Left ventricle myocardium superior (tissue), 1 donor: ENCODE data around the gene DNAH10. TPM values are rescaled to one million over a fixed set of nuclear protein-coding genes. Genes with fewer than 3 reads are reported as not detected.

Experiments
- ATAC-seq: fragments of 200-7000 bp; cut with Tn5 transposase; one replicate; pipeline ENCODE4 v1.9.1; 2020; ENCODE audit warnings: mild to moderate bottlenecking, moderate library complexity
- DNase-seq: peaks from one replicate; pipeline ENCODE4 v3.0.0-alpha.2; 2020
- intact Hi-C: fragments of 100-400 bp; cut with micrococcal nuclease; formaldehyde crosslinking; loops from one replicate; pipeline ENCODE4 v1.11.0; 2022
- total RNA-seq: library from RNA; stranded (reverse); fragmentation: NEBNext Ultra II Directional; extraction: Animal tissue kit (Norgen Biotek cat#: 25700); gene quantifications from one replicate; pipeline ENCODE4 v1.2.1, GENCODE V29; 2021
- donor health status: DM: no; HTN: yes; CAD: no; lungs with severe emphysema.

DNAH10 gene
- total RNA-seq, 1 donor from 2014 or later, result 0.25 TPM

DNA sequence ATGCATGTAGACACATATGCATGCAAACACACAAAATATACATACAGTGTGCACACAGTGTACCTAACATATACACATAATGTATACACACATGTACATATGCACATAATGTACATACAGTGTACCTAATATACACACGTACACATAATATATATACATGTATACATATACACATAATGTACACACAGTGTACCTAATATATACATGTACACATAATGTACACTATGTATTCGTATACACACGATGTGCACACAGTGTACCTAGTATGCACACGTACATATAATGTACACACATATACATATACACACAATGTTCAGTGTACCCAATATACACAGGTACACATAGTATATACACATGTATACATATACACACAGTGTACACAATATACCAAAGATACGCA is 70.0 kb downstream of the DNAH10 start:
- intact Hi-C loops, result no loop called here
- no peak for ATAC-seq
- DNase-seq, result no peak

DNA sequence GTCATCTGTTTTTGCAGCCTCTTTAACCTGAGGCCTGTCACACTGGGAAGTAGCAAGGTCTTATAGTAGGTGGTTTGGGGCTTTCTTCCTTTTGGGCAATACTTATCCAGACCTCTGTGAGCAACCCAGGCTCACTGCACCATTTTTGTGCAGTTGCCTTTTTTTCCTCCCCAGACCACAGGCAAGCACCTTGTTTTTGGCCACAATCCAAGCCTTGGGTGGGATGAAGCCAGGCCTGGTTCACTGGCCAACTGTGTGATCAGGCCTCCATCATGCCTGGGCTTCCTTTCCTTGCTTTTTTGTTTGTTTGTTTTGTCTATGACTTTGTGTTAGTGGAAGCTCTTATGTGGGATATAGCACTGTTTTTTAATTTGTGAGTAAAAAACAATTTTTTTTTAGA is 71.7 kb downstream of the DNAH10 start:
- intact Hi-C loops, result no loop called here
- ATAC-seq, result no peak
- no peak for DNase-seq

DNA sequence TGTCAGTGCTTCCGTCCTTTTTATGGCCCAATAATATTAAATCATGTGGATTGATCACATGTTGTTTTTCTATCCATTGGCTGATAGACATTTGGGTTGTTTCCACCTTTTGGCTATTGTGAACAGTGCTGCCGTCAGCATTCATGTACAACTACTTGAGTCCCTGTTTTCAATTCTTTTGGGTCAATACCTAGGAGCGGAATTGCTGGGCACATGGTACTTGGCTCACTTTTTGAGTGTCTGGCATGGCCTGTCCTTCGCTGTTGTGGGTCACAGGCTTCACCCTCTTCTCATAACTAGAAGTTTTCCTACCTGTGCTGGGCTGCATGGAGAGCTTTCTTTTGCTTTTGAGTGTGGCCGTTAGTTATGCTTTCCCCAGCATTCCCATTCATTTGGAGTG is 72.7 kb downstream of the DNAH10 start:
- intact Hi-C loops, result no loop called here
- DNase-seq (no peak), ATAC-seq (no peak)

DNA sequence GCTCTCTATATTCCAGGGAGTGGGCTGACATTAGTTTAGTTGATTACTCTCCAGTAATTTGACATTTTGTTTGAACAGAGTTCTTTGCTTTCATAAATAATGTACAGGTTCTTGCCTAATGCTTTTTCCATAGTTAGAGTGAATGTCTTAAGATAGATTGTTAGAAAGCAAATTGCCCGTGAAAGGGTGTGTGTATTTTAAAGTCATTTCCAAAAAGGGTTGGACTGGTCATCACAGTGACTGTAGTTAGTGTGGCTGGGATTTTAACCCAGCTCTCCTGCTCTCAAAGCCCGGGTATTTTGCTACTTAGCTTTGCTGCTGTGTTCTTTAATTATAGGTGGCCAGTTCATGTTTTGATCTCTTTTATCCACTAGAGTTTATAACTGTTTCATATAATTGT is 74.2 kb downstream of the DNAH10 start:
- ATAC-seq, result no peak
- intact Hi-C loops, result no loop called here
- DNase-seq, result no peak

DNA sequence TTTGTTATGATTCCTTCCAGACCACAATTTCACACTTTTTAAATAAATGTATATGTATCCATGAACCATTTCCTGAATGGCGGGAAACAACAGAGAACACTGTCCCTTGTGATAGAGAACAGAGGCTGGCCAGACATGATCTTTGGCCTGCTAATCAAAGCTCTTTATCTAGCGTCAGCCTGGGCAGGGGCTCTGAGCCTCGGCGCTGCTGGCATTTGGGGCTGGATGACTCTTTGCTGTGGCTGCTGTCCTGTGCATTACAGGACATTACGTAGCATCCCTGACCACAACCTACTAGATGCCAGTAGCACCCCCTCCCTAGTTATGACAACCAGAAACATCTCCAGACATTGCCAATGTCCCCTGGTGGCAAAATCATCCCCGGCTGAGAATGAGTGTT is 77.7 kb downstream of the DNAH10 start:
- intact Hi-C loops, result no loop called here
- DNase-seq (no peak), ATAC-seq (no peak)

DNA sequence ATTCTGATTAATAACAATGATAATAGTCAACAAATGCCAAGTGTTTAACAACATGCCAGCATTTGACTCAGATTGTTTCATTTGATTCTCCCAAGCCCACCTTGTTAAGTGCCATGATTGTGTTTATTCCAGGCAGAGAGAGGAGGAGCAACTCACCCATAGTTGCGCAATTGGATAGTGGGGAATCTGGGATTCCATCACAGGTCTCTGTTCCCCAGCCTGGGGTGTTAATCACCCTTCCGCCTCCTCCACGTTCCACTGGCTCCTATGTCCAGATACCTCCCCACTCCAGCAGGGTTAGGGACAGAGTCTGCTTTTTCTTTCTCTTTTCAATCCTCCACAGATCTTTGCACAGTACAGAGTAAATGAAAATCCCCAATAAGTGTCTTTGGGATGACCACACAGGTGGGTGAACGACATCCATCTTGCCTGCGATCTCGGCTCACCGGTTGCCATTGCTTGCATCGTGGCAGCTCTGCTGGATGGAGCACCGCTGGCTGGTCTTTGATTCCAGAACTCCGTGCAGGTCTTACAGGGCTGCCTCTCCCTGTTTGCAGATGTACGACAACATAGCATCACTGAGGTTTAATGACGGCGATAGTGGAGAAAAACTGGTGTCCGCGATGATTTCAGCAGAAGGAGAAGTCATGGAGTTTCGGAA is 78.8 kb downstream of the DNAH10 start:
- no peak for ATAC-seq
- intact Hi-C loops, result no loop called here
- no peak for DNase-seq

DNA sequence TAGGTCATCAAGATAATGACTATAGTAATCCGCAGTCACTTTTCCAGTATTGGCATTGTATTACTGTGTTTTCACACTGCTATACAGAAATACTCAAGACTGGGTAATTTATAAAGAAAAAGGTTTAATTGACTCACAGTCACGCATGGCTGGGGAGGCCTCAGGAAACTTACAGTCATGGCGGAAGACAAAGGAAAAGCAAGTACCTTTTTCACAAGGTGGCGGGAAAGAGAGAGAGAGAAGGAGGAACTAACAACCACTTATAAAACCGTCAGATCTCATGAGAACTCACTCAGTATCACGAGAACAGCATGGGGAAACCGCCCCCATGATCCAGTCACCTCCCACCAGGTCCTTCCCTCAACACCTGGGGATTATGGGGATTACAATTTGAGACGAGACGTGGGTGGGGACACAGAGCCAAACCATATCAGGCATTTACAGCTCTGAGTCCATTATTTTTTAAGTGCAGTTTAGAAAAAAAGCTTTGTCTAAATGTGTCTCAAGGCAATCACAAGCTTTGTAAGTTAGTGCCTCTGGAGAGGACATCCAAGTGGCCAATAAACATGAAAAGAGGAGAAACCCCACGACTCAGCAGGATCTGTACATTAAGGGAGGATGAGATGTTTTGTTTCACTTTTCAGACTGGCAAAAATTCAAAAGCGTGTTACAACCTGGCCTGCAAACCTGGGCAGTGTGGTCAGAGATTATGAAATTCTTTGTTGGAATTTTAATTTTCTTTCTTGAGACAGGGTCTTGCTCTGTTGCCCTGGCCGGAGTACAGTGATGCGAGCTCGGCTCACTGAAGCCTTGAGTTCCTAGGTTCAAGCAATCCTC is 82.0 kb downstream of the DNAH10 start:
- DNase-seq (no peak), ATAC-seq (no peak)
- intact Hi-C loops, result no loop called here

DNA sequence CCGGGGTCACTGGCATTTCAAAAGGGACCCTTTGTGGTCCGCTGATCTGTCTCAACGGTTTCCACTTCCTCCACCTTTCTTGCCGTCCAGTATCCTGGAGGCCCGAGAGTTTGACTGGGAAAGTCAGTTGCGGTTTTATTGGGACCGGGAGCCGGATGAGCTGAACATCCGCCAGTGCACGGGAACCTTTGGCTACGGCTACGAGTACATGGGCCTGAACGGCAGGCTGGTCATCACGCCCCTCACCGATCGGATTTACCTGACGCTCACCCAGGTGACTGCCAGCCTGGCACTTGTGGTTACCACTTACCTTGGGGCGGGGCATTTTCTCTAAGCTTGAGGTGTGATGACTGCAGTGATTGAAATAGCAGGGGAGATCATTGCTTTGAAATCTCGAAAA is 83.8 kb downstream of the DNAH10 start:
- ATAC-seq, result no peak
- DNase-seq, result no peak
- intact Hi-C loops, result no loop called here

DNA sequence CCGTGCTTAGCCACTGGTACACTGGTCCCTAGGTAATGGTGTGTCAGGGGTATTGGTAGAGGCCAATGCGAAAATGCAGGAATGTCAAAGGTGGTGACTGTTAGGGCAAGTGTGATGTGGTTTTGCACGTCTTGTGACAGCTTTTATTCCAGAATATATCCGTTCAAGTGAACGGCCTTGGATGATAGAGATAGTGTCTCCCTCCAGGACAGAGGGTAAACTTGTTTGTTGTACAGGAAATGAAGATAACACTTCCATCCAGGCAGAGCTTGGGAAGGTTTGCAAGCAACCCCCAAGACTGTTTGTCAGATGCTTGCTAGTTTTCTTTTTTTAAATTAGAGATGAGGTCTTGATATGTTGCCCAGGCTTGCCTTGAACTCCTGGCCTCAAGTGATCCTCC is 84.2 kb downstream of the DNAH10 start:
- intact Hi-C loops, result no loop called here
- DNase-seq (no peak), ATAC-seq (no peak)

DNA sequence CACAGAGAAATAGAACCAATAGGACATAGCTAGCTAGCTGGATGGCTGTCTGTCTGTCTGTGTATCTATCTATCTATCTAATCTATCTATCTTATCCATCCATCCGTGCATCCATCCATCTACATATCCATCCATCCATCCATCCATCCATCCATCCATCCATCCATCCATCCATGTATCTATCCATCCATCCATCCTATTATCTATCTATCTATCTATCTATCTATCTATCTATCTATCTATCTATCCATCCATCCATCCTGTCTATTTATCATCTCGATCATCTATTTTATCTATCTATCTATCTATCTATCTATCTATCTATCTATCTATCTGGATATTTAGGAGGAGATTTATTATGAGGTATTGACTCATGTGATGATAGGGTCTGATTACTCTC is 84.9 kb downstream of the DNAH10 start:
- no peak for DNase-seq
- intact Hi-C loops, result no loop called here
- ATAC-seq, result no peak

DNA sequence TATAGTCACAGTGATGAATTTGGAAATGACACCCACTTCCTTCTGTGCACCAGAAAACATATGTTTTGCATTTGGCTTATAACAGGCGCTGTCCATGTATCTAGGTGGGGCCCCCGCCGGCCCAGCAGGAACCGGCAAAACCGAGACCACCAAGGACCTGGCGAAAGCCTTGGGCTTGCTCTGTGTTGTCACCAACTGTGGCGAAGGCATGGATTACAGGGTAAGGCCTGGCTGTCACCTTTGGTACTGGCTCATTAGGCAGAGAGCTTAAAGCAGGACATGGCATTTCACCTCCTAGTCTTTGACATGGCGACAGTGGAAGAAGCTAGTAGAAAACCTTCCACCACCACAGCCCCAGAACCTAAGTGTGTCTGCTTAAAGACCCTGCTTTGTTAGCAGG is 85.8 kb downstream of the DNAH10 start:
- intact Hi-C loops, result no loop called here
- ATAC-seq (no peak), DNase-seq (no peak)

DNA sequence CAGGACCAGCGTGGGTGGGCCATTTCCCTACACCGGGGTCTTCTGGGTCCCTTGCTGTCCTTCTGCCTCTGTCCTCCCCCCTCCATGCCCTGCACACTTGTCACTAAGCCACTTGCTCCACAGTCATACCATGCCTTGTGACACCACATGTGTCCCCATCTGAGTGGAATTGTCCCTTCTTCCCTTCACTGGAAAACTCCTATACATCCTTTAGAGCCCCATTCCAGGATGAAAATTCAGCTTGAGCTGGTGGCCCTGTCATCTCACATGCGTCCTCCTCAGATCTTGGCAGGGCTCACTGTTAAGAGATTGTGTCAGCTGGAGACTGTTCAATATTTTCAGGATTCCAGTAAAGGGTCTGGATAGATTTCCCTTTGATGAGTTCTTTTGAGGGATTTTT is 87.4 kb downstream of the DNAH10 start:
- ATAC-seq, result no peak
- no peak for DNase-seq
- intact Hi-C loops, result no loop called here

DNA sequence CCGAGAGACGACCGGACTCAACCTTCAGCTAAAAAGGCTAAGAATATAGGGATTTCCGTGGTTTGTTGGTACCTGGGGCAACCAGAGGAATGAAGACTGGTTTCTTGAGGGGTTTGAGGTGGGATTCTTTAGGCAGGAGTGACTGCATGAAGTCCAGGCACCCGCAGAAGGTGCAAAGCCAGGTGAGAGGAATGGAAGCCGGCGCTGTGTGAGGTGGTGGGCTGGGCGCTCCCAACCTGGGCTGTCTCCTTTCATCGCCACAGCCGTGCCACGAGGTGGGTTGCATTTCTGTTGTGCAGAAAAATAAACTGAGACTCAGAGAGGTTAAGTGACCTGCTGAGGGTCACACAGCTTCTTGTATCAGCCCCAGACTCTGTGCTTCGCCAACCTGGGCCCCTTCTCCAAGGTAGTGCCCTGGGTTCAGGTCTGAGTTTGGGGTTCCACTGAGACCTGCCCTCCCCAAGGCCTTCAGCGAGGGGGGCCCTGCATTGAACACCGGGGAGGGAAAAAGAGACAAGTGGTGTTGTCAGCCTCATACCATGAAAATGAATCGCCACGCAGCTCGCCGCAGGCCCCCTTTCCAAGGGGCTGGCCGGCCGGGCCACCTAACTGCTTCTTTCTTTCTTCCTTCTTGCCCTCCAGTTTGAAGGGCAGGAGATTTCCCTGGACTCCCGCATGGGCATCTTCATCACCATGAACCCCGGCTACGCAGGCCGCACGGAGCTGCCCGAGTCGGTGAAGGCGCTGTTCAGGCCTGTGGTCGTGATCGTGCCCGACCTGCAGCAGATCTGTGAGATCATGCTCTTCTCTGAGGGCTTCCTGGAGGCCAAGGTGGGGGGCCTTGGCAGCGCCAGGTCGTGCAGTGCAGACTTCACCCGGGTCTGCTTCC is 88.4 kb downstream of the DNAH10 start:
- ATAC-seq, result no peak

DNA sequence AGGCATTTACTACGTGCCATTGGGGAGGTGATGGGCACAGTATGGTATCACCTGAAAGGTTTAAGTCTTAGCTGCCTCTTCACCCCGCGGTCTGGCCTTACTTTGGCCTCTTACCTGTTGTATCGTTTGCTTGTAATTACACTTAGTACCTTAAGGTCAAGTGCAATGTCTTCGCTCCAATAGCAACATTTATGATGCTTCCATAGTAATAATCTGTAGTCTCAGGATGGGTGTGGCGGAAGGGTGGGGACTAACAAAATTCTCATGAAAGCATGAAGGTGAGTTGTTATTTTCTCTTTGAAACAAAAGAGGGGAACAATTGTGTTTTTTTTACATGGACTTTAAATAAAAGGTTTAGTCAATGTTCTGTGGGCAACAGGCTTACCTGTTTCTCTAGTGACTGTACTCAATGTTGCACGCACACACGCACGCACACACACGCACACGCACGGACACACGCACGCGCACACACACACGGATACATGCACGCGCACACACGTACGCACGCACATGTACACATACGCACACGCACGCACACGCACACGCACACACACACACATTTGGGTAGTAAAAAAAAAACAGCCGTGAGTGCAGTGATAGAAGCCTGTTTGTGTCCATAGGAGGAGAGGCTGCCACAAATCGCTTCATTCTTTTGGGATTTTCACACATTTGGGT is 91.4 kb downstream of the DNAH10 start:
- DNase-seq (no peak), ATAC-seq (no peak)
- intact Hi-C loops, result no loop called here

More for the DNA sequence above, 88.4 kb downstream of the DNAH10 start:
- no peak for DNase-seq
- intact Hi-C loops, result no loop called here

DNA sequence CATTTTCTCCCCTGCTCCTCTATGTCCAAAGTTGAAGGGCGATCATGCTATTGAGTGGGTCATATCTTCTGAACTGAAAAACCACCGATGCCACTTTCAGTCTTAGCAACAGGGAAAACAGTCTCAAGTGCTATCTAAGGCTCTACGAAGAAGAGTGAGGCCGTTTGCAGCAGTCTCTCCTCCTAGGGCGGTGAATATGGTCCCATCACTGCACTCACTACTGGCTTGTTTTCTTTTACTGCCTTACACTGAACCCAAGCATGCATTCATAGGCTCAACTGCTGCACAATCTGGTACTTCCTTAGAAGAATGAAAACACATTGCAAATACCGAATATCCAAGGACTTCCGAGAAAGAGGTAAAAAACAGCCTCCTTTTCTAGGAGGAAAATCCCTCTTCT is 92.1 kb downstream of the DNAH10 start:
- intact Hi-C loops, result no loop called here
- no peak for DNase-seq
- no peak for ATAC-seq

DNA sequence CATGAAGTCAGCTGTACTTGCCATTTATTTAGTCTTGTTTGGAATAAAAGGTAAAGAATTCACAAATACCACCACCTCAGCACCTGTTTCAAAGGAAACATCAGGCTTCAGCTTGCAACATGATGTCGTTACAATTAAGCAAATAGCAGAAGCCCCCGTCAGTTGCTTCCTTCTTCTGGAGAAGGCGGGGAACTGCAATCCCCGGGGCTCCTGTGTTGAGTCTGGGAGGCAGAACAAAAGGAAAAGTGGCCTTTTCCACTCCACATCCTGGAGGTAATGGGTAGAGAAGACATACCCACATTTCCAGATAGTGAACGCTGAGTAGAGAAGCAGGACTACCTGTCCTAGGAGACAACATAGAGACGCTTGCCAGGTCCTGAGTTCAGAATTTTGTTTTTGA is 92.8 kb downstream of the DNAH10 start:
- DNase-seq (no peak), ATAC-seq (no peak)
- intact Hi-C loops, result no loop called here

DNA sequence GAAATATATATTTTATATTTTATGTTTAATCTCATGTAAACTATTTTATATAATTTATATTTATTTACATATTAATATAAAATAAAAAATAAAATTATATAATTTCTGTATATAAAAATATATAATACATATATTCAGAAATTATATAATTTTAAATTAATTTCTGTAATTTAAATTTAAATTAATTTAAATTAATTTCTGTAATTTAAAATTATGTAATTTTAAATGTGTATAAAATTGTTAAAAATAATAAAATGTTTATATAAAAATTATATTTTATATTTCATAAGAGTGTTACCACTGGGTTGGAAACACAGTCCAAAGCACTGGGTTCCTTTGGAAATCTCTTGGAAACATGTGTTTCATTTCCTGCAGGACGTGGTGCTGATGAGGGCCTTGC is 94.6 kb downstream of the DNAH10 start:
- ATAC-seq (no peak), DNase-seq (no peak)
- intact Hi-C loops, result no loop called here

DNA sequence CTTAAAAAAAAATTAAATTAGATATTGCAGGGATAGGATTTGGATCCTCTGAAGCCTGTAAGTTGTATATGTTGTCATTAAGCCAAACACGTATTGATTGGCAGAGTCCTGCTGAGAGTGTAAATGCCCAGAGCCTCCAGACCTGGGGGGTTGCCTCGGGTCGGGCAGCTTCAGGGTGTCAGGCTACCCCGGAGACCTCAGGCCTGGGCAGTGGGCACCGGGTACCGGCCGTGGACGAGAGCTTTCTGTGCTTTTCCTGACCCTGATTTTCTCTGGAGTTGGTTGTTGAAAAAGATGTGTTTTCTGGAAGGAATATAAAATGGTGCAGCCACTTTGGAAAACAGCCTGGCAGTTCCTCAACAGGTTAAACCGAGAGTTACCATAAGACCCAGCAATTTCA is 96.1 kb downstream of the DNAH10 start:
- intact Hi-C loops, result no loop called here
- no peak for DNase-seq

DNA sequence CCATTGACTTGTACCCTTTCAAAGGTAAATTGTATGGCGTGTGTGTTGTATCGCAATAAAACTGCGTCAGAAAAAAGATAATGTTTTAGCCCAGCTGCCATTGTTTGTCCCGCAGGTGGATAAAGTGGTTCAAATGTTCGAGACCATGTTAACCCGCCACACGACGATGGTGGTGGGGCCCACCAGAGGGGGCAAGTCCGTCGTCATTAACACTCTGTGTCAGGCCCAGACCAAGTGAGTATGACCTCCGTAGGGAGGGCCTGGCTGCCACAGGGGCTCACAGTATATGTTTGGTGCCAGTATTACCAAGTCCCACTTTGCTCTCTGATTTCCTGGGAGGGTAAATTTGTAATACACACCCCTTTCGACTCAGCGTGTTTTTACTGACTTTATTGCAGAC is 96.9 kb downstream of the DNAH10 start:
- no peak for ATAC-seq
- DNase-seq, result no peak
- intact Hi-C loops, result no loop called here

More for the DNA sequence above, 96.1 kb downstream of the DNAH10 start:
- no peak for ATAC-seq

DNA sequence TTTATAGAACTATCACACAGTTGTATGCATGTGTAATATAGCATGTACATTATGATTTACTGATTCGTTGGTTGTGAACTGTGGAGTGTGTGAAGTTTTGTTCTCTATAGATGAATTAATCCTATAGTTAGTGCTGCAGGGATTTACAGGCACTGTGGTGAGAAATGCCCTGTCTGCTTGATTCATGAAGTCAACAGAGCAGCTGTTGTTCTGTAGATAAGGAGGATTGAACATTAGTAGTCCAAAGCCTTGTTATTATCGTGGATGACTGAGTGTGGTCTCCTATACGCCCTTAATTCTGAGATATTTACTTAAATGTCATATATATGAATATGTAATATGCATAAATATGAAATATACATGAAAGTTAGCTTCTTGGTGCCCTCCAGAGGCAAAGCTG is 98.3 kb downstream of the DNAH10 start:
- intact Hi-C loops, result no loop called here
- ATAC-seq (no peak), DNase-seq (no peak)
